H1 (cell line): ENCODE results near the gene SLC2A10. TPM values are rescaled to one million over a fixed set of nuclear protein-coding genes. Genes with fewer than 3 reads are reported as not detected.

Experiments used
- BACH1 ChIP-seq: IDR thresholded peaks from 2 replicates; pipeline ENCODE4 v1.6.1; 2012; ENCODE audit warnings: low read length, improper control_type of control experiment
- BRCA1 ChIP-seq: IDR thresholded peaks from 2 replicates; pipeline ENCODE4 v1.6.1; 2012; ENCODE audit warnings: low read depth, low read length, improper control_type of control experiment
- CEBPB ChIP-seq: IDR thresholded peaks from 2 replicates; pipeline ENCODE4 v1.6.1; 2012; ENCODE audit warnings: low read depth, low read length
- CTBP2 ChIP-seq: IDR thresholded peaks from 2 replicates; pipeline ENCODE4 v1.7.0; 2011; ENCODE audit warnings: borderline replicate concordance, mild to moderate bottlenecking, moderate library complexity, mixed read lengths, low read length; ENCODE audit not compliant: insufficient read depth, insufficient read length
- EGR1 ChIP-seq: IDR thresholded peaks from 2 replicates; pipeline ENCODE4 v1.6.1; 2011; ENCODE audit warnings: low read depth, low read length, borderline replicate concordance
- EP300 ChIP-seq, 2 experiments: IDR thresholded peaks; 1 replicate in 1 of 2; 2 replicates in 1 of 2; pipeline ENCODE4 v1.6.1; 2011 to 2012; ENCODE audit warnings: low read depth in 2 of 2, low read length in 2 of 2, mild to moderate bottlenecking in 2 of 2, borderline replicate concordance in 1 of 2, inconsistent platforms in 1 of 2, moderate library complexity in 1 of 2
- EZH2 ChIP-seq: fragments of 200-600 bp; sonication (generic); IDR thresholded peaks from 2 replicates; pipeline ENCODE4 v1.7.1; 2012; ENCODE audit warnings: low read depth, mild to moderate bottlenecking, moderate library complexity, low read length, inconsistent platforms; ENCODE audit not compliant: severe bottlenecking
- JUN ChIP-seq: IDR thresholded peaks from 2 replicates; pipeline ENCODE4 v1.6.1; 2011; ENCODE audit warnings: low read depth, mild to moderate bottlenecking, improper control_type of control experiment, low read length
- JUND ChIP-seq: IDR thresholded peaks from 2 replicates; pipeline ENCODE4 v1.6.1; 2011; ENCODE audit warnings: mild to moderate bottlenecking, improper control_type of control experiment, low read length
- POU5F1 ChIP-seq: IDR thresholded peaks from 2 replicates; pipeline ENCODE4 v1.6.1; 2011; ENCODE audit warnings: low read depth, mild to moderate bottlenecking, low read length, moderate library complexity
- RFX5 ChIP-seq: IDR thresholded peaks from 2 replicates; pipeline ENCODE4 v1.6.1; 2011; ENCODE audit warnings: low read depth, low read length, improper control_type of control experiment, borderline replicate concordance
- RXRA ChIP-seq: IDR thresholded peaks from 2 replicates; pipeline ENCODE4 v1.6.1; 2011; ENCODE audit warnings: low read depth, mild to moderate bottlenecking, low read length, moderate library complexity; ENCODE audit not compliant: insufficient read depth
- TAF1 ChIP-seq: IDR thresholded peaks from 2 replicates; pipeline ENCODE4 v1.6.1; 2011; ENCODE audit warnings: mild to moderate bottlenecking, low read depth, low read length
- TEAD4 ChIP-seq: IDR thresholded peaks from 2 replicates; pipeline ENCODE4 v1.6.1; 2012; ENCODE audit warnings: low read depth, low read length, inconsistent platforms, mixed read lengths
- USF2 ChIP-seq: IDR thresholded peaks from 2 replicates; pipeline ENCODE4 v1.6.1; 2011; ENCODE audit warnings: low read length, improper control_type of control experiment
- polyA plus RNA-seq, 7 experiments: library from polyadenylated mRNA; depleted of rRNA in 3 of 7; stranded (reverse) in 5 of 7; unstranded in 2 of 7; fragments of >200 nt in 5 of 7; fragments of 200-250 nt in 2 of 7; gene quantifications; 1 replicate in 5 of 7; 2 replicates in 1 of 7; 4 replicates in 1 of 7; pipeline versions ENCODE4 v1.2.1 to v1.2.3, GENCODE V29; 2011 to 2013; ENCODE audit warnings: missing spikeins in 2 of 7, mixed read lengths in 2 of 7
- total RNA-seq: library from RNA; stranded (reverse); fragmentation: NEBNext Ultra II Directional; extraction: Animal tissue kit (Norgen Biotek cat#: 25700); gene quantifications from 2 replicates; pipeline ENCODE4 v1.2.1, GENCODE V29; 2021

SLC2A10 gene
- total and polyA plus RNA-seq, 2 of the 8 experiments (the other 6 are each of a cell fraction or from before 2014, with no cell fraction given) = 9.0 to 9.7 TPM

- TF ChIP-seq TAF1 (0 out of 2 replicates have a peak, but pooled peaks have one; percentile 14), CTBP2 (no peak), EP300 (IDR thresholded peaks at IDR 0.05; ENCODE audit: borderline replicate concordance in 1 of 2, low read depth in 2 of 2, low read length in 2 of 2) (no peak), BRCA1 (no peak), POU5F1 (no peak), USF2 (no peak), JUN (no peak), JUND (no peak), RXRA (no peak), BACH1 (no peak), TEAD4 (0 out of 2 replicates have a peak, but pooled peaks have one; percentile 8), EGR1 (no peak), CEBPB (peak; percentile 87), RFX5 (no peak), EZH2 (no peak)
These were observed 5.9 kb downstream of the SLC2A10 start (continued) for GRCh38 chr20:46715292-46715756.
